ENCODE data around the gene CDC25A. TPM values are rescaled to one million over a fixed set of nuclear protein-coding genes. Genes with fewer than 3 reads are reported as not detected.

CDC25A gene
- total RNA-seq: 3.5 and 3.8 TPM in 2 replicates
- long read RNA-seq, partial matches to known transcripts: 0 of 1 reads
- long read RNA-seq, other reads (novel, unspliced or antisense): 1 of 1 reads

GRCh38 chr3:48188266-48189201, at the start of gene CDC25A:
CDC25A (minus strand) TSS chr3:48188417; CDS start chr3:48187947, 470 bp downstream.
- peak; percentile 98 for DNase-seq (ENCODE audit: extremely low spot score, unreplicated experiment)
- Mint-ChIP-seq H3K36me3 (ENCODE audit: unreplicated experiment) (peaks cover 6% of the 10 kb centered on the region), H3K4me1 (ENCODE audit: unreplicated experiment) (peaks cover 16% of the 10 kb centered on the region), H3K27ac (ENCODE audit: unreplicated experiment) (peak within 1 kb of the TSS; percentile 83), H3K4me3 (ENCODE audit: unreplicated experiment) (peak within 1 kb of the TSS; percentile 85), H3K27me3 (ENCODE audit: unreplicated experiment) (no peaks in the 10 kb centered on the region), H3K9me3 (ENCODE audit: unreplicated experiment) (no peaks in the 10 kb centered on the region)
- TF ChIP-seq CTCF (IDR thresholded peaks at IDR 0.05): no peak

- H3K4me3 Mint-ChIP-seq (ENCODE audit: unreplicated experiment): no peak overlapping the region
- TF ChIP-seq CTCF (IDR thresholded peaks at IDR 0.05): no peak
- H3K36me3 Mint-ChIP-seq (ENCODE audit: unreplicated experiment): no peaks in the 10 kb centered on the region
- no peaks in the 10 kb centered on the region for H3K27me3 Mint-ChIP-seq (ENCODE audit: unreplicated experiment)
- H3K9me3 Mint-ChIP-seq (ENCODE audit: unreplicated experiment): peaks cover 3% of the 10 kb centered on the region
- H3K4me1 Mint-ChIP-seq (ENCODE audit: unreplicated experiment): peaks cover 3% of the 10 kb centered on the region
- no peak overlapping the region for H3K27ac Mint-ChIP-seq (ENCODE audit: unreplicated experiment)
- no peak for DNase-seq (ENCODE audit: extremely low spot score, unreplicated experiment)
These were observed 48.3 kb upstream of the CDC25A start for GRCh38 chr3:48236531-48236930.

GRCh38 chr3:48233542-48233941, 45.3 kb upstream of the CDC25A start:
- TF ChIP-seq CTCF (IDR thresholded peaks at IDR 0.05): no peak
- no peak for DNase-seq (ENCODE audit: extremely low spot score, unreplicated experiment)
- no peaks in the 10 kb centered on the region for H3K4me1 Mint-ChIP-seq (ENCODE audit: unreplicated experiment)
- H3K9me3 Mint-ChIP-seq (ENCODE audit: unreplicated experiment): peaks cover 3% of the 10 kb centered on the region
- no peak overlapping the region for H3K4me3 Mint-ChIP-seq (ENCODE audit: unreplicated experiment)
- H3K27ac Mint-ChIP-seq (ENCODE audit: unreplicated experiment): no peak overlapping the region
- H3K27me3 Mint-ChIP-seq (ENCODE audit: unreplicated experiment): no peaks in the 10 kb centered on the region
- H3K36me3 Mint-ChIP-seq (ENCODE audit: unreplicated experiment): no peaks in the 10 kb centered on the region

GRCh38 chr3:48232734-48233133, 44.5 kb upstream of the CDC25A start:
- Mint-ChIP-seq H3K36me3 (ENCODE audit: unreplicated experiment) (no peaks in the 10 kb centered on the region), H3K4me3 (ENCODE audit: unreplicated experiment) (no peak overlapping the region), H3K27ac (ENCODE audit: unreplicated experiment) (no peak overlapping the region), H3K4me1 (ENCODE audit: unreplicated experiment) (no peaks in the 10 kb centered on the region), H3K9me3 (ENCODE audit: unreplicated experiment) (peaks cover 3% of the 10 kb centered on the region), H3K27me3 (ENCODE audit: unreplicated experiment) (no peaks in the 10 kb centered on the region)
- no peak for DNase-seq (ENCODE audit: extremely low spot score, unreplicated experiment)
- peak; percentile 58 for TF ChIP-seq CTCF (IDR thresholded peaks at IDR 0.05)

GRCh38 chr3:48232232-48232631, 44.0 kb upstream of the CDC25A start:
- Mint-ChIP-seq H3K4me1 (ENCODE audit: unreplicated experiment) (no peaks in the 10 kb centered on the region), H3K27me3 (ENCODE audit: unreplicated experiment) (peaks cover 1% of the 10 kb centered on the region), H3K27ac (ENCODE audit: unreplicated experiment) (no peak overlapping the region)

More at GRCh38 chr3:48232232-48232631, 44.0 kb upstream of the CDC25A start:
- DNase-seq (ENCODE audit: extremely low spot score, unreplicated experiment): no peak
- H3K36me3 Mint-ChIP-seq (ENCODE audit: unreplicated experiment): no peaks in the 10 kb centered on the region
- peaks cover 3% of the 10 kb centered on the region for H3K9me3 Mint-ChIP-seq (ENCODE audit: unreplicated experiment)
- TF ChIP-seq CTCF (IDR thresholded peaks at IDR 0.05): no peak
- no peak overlapping the region for H3K4me3 Mint-ChIP-seq (ENCODE audit: unreplicated experiment)

All from osteocyte (in vitro differentiated cells).